ENCODE measurements around the gene NEDD9.
A peak's percentile ranks its signal among the peaks of the same experiment; 100 is the strongest.

The NEDD9 gene

DNA sequence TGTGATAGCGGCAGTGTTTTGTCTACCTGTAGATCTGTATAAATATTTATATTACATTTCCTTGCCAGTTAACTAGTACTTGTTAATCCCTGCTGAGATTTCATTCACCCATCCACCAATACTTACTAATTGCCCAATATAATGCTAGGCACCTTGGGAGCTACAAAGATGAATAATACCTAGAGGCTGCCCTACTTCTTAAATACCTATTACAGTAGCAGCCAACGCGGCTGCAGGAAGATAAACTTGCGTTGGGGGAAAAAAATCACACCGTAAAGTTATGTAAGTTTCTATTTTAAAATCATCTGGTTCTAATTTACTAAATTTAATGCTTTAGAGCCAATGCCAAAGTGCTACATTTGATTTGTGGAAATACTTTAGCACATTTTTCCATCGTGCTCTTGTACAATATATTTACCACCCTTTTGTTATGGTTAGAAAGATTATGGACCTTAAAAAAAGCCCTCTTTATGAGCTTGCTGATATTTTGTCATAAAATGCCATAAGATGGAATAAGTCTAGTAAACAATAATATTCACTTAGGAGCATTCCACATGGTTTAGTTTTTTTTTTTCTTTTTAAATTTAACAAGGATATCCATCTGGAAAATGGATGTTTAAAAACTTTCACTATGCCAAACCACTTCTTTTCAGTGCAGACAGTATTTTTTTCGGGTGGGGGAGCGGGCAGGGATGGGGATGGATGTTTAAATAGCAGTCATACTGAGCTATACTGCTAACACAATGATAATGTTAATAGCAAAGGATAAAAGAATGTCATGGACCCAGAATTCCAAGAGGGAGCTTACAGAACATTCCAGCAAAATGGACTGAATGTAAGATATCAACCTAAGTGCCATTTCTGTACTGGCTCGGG is 13.2 kb upstream of the NEDD9 start:
- Histone ChIP-seq H3K27ac (ENCODE audit: insufficient read depth, low read length, poor library complexity, severe bottlenecking) (no peak overlapping the region), H3K9me3 (ENCODE audit: control insufficient read depth, low read length) (no peaks in the 10 kb centered on the region), H3K36me3 (ENCODE audit: control insufficient read depth, insufficient read depth, low read length) (peaks cover 11% of the 10 kb centered on the region), H3K27me3 (replicated peaks; ENCODE audit: control insufficient read depth, insufficient read depth, low read length, poor library complexity, severe bottlenecking) (no peaks in the 10 kb centered on the region), H3K4me1 (ENCODE audit: control insufficient read depth, insufficient read depth, low read length, poor library complexity, severe bottlenecking) (no peaks in the 10 kb centered on the region), H3K4me3 (ENCODE audit: insufficient read depth, low read depth, low read length, poor library complexity, severe bottlenecking) (no peak overlapping the region)
- DNase-seq = no peak

DNA sequence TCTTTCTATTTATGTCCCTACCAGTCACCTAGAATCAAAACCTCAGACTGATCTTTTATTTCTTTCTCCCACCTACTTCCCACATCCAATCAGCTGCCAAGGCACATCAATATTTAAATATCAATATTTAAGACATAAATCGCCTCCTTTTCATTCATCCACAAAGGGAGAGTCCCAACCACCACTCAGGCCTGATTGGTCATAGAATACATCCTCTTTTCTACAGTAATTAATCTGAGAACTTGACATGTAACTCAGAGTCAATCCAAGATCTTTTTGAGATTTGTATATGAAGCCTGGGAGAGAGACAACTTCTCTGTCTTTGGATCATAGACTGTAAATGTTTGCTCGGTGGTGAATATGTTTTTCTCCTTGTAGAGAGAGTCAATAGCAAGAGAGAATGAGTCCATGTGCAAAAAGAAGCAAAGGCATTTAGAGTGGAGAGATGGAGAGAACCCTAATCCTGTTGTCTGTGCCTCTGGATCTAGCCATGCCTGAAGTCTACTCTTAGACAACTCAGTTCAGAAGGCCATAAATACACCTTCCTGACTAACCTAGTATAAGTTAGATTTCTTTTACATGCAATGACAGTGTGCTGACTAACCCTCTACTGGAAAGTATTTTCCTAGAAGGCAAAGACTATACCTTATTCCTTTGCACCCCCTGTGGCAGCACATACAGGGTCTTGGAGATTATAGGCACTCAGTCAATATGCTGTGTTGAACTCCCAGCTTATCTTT is 12.1 kb upstream of the NEDD9 start:
- H3K4me3 ChIP-seq (ENCODE audit: insufficient read depth, low read depth, low read length, poor library complexity, severe bottlenecking) = no peak overlapping the region
- peaks cover 5% of the 10 kb centered on the region for H3K36me3 ChIP-seq (ENCODE audit: control insufficient read depth, insufficient read depth, low read length)
- DNase-seq = no peak
- no peaks in the 10 kb centered on the region for H3K9me3 ChIP-seq (ENCODE audit: control insufficient read depth, low read length)
- no peaks in the 10 kb centered on the region for H3K4me1 ChIP-seq (ENCODE audit: control insufficient read depth, insufficient read depth, low read length, poor library complexity, severe bottlenecking)
- H3K27ac ChIP-seq (ENCODE audit: insufficient read depth, low read length, poor library complexity, severe bottlenecking) = no peak overlapping the region
- no peaks in the 10 kb centered on the region for H3K27me3 ChIP-seq (replicated peaks; ENCODE audit: control insufficient read depth, insufficient read depth, low read length, poor library complexity, severe bottlenecking)

DNA sequence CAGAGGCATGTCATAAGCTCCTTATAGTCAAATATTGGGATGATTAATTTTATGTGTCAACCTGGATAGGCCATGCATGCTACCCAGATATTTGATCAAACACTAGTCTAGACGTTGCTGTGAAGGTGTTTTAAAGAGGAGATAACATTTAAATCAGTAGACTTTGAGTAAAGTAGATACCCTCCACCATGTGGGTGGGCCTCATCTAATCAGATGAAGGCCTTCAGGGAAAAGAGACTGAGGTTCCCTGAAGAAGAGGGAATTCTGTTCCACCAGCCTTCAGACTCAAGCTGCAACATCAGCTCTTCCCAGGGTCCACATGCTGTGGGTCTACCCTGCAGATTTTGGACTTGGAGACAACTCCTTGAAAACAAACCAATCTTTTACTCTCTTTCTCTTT is 11.4 kb upstream of the NEDD9 start:
- Histone ChIP-seq H3K27ac (ENCODE audit: insufficient read depth, low read length, poor library complexity, severe bottlenecking) (no peak overlapping the region), H3K4me3 (ENCODE audit: insufficient read depth, low read depth, low read length, poor library complexity, severe bottlenecking) (no peak overlapping the region), H3K4me1 (ENCODE audit: control insufficient read depth, insufficient read depth, low read length, poor library complexity, severe bottlenecking) (no peaks in the 10 kb centered on the region), H3K9me3 (ENCODE audit: control insufficient read depth, low read length) (no peaks in the 10 kb centered on the region), H3K27me3 (replicated peaks; ENCODE audit: control insufficient read depth, insufficient read depth, low read length, poor library complexity, severe bottlenecking) (no peaks in the 10 kb centered on the region), H3K36me3 (ENCODE audit: control insufficient read depth, insufficient read depth, low read length) (peaks cover 4% of the 10 kb centered on the region)
- DNase-seq = no peak

DNA sequence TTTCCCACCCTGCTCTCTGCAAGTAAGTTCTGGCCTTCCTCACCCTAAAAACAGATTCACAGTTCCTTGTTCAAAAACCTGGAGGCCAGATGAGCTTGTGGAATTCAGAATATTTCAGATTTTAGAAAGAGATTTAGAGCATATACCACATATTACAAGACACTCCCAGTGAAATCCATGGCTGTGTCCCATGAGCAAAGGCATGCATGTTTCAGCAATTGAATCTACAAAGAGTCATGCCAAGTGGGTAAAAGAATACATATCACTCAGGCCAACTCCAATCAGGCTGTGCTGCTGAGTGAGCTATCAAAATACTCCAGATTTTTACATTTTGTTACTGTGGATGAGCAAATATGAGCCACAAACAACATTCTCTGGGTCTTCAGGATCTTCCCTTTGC is 10.2 kb upstream of the NEDD9 start:
- DNase-seq = no peak
- H3K27me3 ChIP-seq (replicated peaks; ENCODE audit: control insufficient read depth, insufficient read depth, low read length, poor library complexity, severe bottlenecking) = no peaks in the 10 kb centered on the region
- H3K36me3 ChIP-seq (ENCODE audit: control insufficient read depth, insufficient read depth, low read length) = no peaks in the 10 kb centered on the region
- H3K4me1 ChIP-seq (ENCODE audit: control insufficient read depth, insufficient read depth, low read length, poor library complexity, severe bottlenecking) = no peaks in the 10 kb centered on the region
- H3K9me3 ChIP-seq (ENCODE audit: control insufficient read depth, low read length) = no peaks in the 10 kb centered on the region
- H3K27ac ChIP-seq (ENCODE audit: insufficient read depth, low read length, poor library complexity, severe bottlenecking) = no peak overlapping the region
- no peak overlapping the region for H3K4me3 ChIP-seq (ENCODE audit: insufficient read depth, low read depth, low read length, poor library complexity, severe bottlenecking)

DNA sequence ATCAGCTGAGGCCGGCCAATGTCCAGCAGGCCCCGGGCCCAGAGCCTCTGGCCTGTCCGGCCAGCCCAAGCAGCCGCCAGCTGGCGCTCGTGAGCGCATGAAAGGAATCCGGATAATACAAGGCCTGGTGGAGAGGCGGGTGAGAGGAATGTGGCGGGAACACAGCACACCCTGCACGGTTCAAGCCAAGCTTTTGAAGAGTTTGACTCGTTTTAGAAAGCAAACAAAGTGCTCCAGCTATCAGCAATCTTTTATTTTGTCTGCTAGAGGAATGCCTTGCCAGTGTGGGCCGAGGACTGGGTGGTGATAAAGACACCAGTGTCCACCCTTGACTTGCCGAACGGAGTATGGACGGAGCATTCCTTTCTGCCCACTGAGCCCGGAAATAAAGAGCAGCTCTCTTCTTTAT is 9.3 kb upstream of the NEDD9 start:
- Histone ChIP-seq H3K27ac (ENCODE audit: insufficient read depth, low read length, poor library complexity, severe bottlenecking) (no peak overlapping the region), H3K9me3 (ENCODE audit: control insufficient read depth, low read length) (no peaks in the 10 kb centered on the region), H3K27me3 (replicated peaks; ENCODE audit: control insufficient read depth, insufficient read depth, low read length, poor library complexity, severe bottlenecking) (no peaks in the 10 kb centered on the region), H3K4me3 (ENCODE audit: insufficient read depth, low read depth, low read length, poor library complexity, severe bottlenecking) (no peak overlapping the region), H3K4me1 (ENCODE audit: control insufficient read depth, insufficient read depth, low read length, poor library complexity, severe bottlenecking) (peaks cover 4% of the 10 kb centered on the region), H3K36me3 (ENCODE audit: control insufficient read depth, insufficient read depth, low read length) (no peaks in the 10 kb centered on the region)
- no peak for DNase-seq

DNA sequence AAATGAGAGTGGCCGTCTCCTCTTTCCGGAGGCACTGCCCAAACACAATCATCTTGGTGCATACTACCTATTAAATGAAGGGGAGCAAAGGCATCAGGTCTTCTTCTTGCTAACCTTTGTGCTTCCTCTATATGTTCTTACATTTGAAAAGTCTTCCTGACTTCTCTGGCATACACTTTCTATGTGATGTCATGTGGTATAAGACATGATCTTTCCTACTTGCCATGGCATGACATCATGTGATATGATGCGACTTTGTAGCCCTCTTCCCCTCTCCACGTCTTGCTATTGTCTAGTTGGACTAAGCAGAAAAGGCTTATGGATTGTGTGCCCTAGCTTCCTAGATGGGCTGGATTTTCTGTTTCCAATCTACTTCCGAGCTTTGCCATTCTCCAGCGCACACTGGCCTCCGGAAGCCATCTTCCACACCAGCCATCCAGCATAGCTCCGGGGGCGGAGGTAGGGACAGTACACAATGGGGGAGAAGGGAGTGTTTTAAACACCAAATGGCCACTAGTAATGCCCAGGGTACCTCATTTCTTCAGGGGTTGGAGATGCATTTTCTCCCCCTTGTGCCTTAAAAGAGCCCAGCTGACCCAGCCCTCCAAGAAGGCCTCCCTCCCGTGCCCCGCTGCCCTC is 8.8 kb upstream of the NEDD9 start:
- Histone ChIP-seq H3K9me3 (ENCODE audit: control insufficient read depth, low read length) (no peaks in the 10 kb centered on the region), H3K27me3 (replicated peaks; ENCODE audit: control insufficient read depth, insufficient read depth, low read length, poor library complexity, severe bottlenecking) (no peaks in the 10 kb centered on the region), H3K4me1 (ENCODE audit: control insufficient read depth, insufficient read depth, low read length, poor library complexity, severe bottlenecking) (peaks cover 9% of the 10 kb centered on the region), H3K27ac (ENCODE audit: insufficient read depth, low read length, poor library complexity, severe bottlenecking) (no peak overlapping the region), H3K4me3 (ENCODE audit: insufficient read depth, low read depth, low read length, poor library complexity, severe bottlenecking) (no peak overlapping the region), H3K36me3 (ENCODE audit: control insufficient read depth, insufficient read depth, low read length) (no peaks in the 10 kb centered on the region)
- no peak for DNase-seq

DNA sequence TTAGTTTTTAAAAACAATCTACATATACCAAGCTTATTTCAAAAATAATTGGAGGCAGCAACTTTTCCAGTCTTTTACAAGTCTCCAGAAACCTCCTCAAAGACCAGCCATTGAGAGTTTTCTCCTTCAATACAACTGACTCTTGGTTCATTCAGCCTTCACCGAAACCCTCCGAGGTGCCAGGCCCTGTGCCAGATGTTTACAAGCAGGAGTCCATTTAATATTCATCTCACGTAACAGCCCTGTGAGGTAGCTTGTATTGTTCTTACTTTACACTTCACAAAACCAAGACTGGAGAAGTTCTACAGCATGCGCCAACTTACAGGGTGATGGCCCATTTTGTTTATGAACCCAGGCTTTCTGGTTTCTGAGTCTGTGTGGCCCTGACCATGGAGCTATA is 5.5 kb upstream of the NEDD9 start:
- Histone ChIP-seq H3K36me3 (ENCODE audit: control insufficient read depth, insufficient read depth, low read length) (no peaks in the 10 kb centered on the region), H3K27ac (ENCODE audit: insufficient read depth, low read length, poor library complexity, severe bottlenecking) (no peak overlapping the region), H3K4me1 (ENCODE audit: control insufficient read depth, insufficient read depth, low read length, poor library complexity, severe bottlenecking) (peaks cover 19% of the 10 kb centered on the region), H3K9me3 (ENCODE audit: control insufficient read depth, low read length) (no peaks in the 10 kb centered on the region), H3K4me3 (ENCODE audit: insufficient read depth, low read depth, low read length, poor library complexity, severe bottlenecking) (no peak overlapping the region), H3K27me3 (replicated peaks; ENCODE audit: control insufficient read depth, insufficient read depth, low read length, poor library complexity, severe bottlenecking) (no peaks in the 10 kb centered on the region)
- DNase-seq = no peak

DNA sequence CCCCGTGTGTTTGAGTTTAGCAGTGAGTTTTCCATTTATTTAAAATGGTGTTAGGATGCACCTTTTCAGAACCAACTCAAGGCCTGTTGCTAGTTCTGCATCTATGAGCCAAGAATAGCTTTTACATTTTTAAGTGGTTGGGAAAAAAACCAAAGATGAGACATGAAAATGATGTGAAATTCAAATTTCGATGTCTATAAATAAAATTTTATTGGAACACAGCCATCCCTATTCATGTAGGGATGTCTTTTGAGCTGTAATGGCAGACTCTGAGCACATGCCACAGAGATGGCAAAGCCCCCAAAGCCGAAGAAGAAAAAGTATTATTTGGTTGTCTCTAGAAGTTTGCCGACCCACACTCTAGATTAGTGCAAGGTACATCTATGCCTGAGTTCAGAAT is 5.0 kb upstream of the NEDD9 start:
- no peak for DNase-seq
- H3K4me3 ChIP-seq (ENCODE audit: insufficient read depth, low read depth, low read length, poor library complexity, severe bottlenecking) = no peak overlapping the region
- H3K9me3 ChIP-seq (ENCODE audit: control insufficient read depth, low read length) = no peaks in the 10 kb centered on the region
- H3K4me1 ChIP-seq (ENCODE audit: control insufficient read depth, insufficient read depth, low read length, poor library complexity, severe bottlenecking) = peaks cover 19% of the 10 kb centered on the region
- peak overlapping the region; percentile 52 for H3K27ac ChIP-seq (ENCODE audit: insufficient read depth, low read length, poor library complexity, severe bottlenecking)
- H3K36me3 ChIP-seq (ENCODE audit: control insufficient read depth, insufficient read depth, low read length) = no peaks in the 10 kb centered on the region
- no peaks in the 10 kb centered on the region for H3K27me3 ChIP-seq (replicated peaks; ENCODE audit: control insufficient read depth, insufficient read depth, low read length, poor library complexity, severe bottlenecking)

DNA sequence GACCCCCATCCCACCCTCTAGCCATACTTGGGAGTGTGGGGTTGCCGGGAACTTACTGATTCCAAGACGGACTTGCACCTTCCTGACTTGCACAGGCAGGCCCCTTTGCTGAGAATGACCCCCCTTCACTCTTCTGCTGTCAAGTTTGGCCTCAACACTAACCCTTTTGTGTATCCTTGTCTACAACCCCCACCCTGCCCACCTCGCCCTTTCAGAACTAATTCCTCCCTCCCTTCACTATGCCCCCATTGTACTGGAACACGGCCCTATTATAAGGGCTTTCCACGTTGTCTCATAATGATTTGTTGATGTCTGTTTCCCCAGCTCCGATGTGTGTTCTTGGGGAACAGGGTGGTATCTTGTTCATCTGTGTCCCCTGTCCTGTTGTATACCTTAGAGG is 4.4 kb upstream of the NEDD9 start:
- no peaks in the 10 kb centered on the region for H3K27me3 ChIP-seq (replicated peaks; ENCODE audit: control insufficient read depth, insufficient read depth, low read length, poor library complexity, severe bottlenecking)
- peaks cover 21% of the 10 kb centered on the region for H3K4me1 ChIP-seq (ENCODE audit: control insufficient read depth, insufficient read depth, low read length, poor library complexity, severe bottlenecking)
- H3K36me3 ChIP-seq (ENCODE audit: control insufficient read depth, insufficient read depth, low read length) = no peaks in the 10 kb centered on the region
- no peak overlapping the region for H3K4me3 ChIP-seq (ENCODE audit: insufficient read depth, low read depth, low read length, poor library complexity, severe bottlenecking)
- H3K27ac ChIP-seq (ENCODE audit: insufficient read depth, low read length, poor library complexity, severe bottlenecking) = peak overlapping the region; percentile 52
- DNase-seq = no peak
- no peaks in the 10 kb centered on the region for H3K9me3 ChIP-seq (ENCODE audit: control insufficient read depth, low read length)
